DMS79 treated with DMSO at 0.1 percent for 48 hours (cell line): ENCODE results near the gene RNF182.
A peak's percentile ranks its signal among the peaks of the same experiment; 100 is the strongest.
"Not testable (repeated sequence)": the region's sequence is repeated elsewhere in the genome, so short reads cannot be mapped to it uniquely, and the experiment has no call there.

ENCODE experiments used
- DNase-seq: peaks from one replicate; lab custom pipeline; 2025; lab: John Stamatoyannopoulos, UW

Gene RNF182, protein sequence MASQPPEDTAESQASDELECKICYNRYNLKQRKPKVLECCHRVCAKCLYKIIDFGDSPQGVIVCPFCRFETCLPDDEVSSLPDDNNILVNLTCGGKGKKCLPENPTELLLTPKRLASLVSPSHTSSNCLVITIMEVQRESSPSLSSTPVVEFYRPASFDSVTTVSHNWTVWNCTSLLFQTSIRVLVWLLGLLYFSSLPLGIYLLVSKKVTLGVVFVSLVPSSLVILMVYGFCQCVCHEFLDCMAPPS

DNA sequence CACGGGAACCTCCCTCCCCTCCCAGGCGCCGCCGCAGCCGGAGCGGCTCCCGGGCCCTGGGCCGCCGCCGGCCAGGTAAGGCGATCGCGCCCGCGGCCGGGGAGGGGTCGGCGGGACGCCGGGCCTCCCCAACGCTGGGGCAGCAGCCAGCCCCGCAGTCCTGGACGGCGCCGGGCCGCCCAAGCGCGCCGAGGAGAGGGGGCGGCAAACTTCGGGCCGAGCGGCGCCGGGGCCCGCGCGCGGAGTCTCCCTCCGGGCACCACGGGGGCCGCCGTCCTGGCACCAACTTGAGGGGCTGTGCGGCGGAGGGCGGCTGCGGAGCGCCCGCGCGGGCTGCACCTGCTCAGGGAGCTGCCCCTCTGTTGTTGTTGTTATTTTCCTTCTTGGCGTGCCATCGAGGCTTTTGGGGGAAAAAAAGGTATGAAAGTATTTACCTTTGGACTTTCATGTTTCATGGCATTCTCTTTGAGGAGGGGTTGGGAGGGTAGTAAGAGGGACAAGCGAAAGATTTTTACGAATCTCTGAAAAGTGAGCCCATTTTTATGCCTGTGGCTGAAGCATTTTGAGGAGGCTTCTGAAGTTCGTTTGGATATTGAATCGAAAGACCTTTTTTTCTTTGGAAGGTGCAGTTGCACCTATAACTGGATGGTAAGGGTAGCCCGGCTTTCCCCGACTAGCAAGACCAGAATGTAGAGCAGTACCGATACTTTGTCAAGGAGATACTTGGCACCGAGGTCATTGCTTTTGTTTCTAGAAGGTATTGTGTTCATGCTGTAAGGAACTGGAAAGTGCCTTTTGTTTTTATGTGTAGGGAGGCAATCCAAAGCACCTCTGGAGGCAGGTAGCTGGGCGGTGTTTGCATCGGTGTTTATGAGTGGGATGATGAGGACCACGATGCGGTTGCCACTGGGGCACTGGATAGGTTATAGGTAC, at the start of gene RNF182:
Gene RNF182, plus strand, starts transcription at position 4 of the 933 bp plus-strand sequence. CDS start 52,168 bp downstream, outside the sequence.
- peak; percentile 12 for DNase-seq

DNA sequence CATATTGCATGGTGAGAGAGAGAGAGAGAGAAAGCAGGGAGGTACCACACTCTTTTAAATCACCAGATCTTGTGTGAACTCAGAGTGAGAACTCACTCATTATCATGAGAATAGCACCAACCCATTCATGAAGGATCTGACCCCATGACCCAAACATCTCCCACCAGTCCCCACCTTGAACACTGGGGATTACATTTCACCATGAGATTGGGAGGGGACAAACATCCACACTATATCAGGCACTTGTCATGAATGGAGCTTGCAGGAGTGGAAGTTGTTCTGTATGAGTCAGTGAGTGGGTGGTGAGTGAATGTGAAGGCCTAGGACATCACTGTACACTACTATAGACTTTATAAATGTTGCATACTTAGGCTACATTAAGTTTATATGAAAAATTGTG, 47.7 kb upstream of the RNF182 start:
- no peak for DNase-seq

- DNase-seq = not testable (repeated sequence)
Measured at GRCh38 chr6:13880061-13880663, 44.6 kb upstream of the RNF182 start.

DNA sequence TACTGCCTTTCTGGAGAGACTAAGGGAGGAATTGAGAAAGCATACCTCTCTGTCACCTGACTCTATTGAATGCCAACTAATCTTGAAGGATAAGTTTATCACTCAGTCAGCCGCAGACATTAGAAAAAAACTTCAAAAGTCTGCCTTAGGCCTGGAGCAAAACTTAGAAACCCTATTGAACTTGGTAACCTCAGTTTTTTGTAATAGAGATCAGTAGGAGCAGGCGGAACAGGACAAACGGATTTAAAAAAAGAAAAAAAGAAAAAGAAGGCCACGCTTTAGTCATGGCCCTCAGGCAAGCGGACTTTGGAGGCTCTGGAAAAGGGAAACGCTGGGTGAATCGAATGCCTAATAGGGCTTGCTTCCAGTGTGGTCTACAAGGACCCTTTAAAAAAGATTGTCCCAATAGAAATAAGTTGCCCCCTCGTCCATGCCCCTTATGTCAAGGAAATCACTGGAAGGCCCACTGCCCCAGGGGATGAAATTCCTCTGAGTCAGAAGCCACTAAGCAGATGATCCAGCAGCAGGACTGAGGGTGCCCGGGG, 43.1 kb upstream of the RNF182 start:
- DNase-seq = no peak

GRCh38 chr6:13883966-13884365, 40.8 kb upstream of the RNF182 start:
- DNase-seq = no peak

GRCh38 chr6:13884397-13884796, 40.4 kb upstream of the RNF182 start:
- DNase-seq = no peak

GRCh38 chr6:13885601-13886000, 39.2 kb upstream of the RNF182 start:
- DNase-seq = no peak

- no peak for DNase-seq
Measured at GRCh38 chr6:13886949-13887348, 37.8 kb upstream of the RNF182 start.

DNA sequence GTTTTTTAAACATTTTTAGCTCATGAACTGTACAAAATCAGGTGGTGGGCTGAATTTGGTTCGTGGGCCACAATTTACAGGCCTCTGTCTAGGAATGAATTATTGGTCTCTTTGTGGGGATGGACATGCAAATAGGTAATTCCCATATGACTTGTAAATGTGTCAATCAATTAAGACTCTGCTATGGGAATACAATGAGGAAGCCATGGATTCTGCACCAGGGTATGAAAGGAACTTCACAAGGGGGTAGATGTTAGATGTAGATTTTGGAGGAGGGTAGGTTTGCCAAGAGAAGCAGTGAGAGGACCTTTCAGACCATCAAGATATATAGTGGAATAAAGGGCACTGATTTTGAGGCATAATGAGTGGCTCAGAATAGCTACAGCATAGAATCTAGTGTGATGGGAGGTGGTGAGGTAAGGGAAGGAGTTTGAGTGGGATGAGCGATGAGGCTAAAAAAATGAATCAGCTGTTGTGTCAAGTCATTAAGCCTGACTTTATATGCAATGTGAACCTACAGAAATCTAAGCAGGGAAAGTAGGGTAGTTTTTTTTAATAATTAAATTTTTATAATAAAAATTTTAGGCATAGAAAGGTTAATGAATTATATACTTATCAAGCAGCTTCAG, 32.6 kb upstream of the RNF182 start:
- no peak for DNase-seq

GRCh38 chr6:13902922-13903321, 21.8 kb upstream of the RNF182 start:
- DNase-seq = no peak

GRCh38 chr6:13903364-13903763, 21.4 kb upstream of the RNF182 start:
- no peak for DNase-seq

GRCh38 chr6:13907001-13907350, 17.8 kb upstream of the RNF182 start:
- DNase-seq = no peak

- no peak for DNase-seq
Measured at GRCh38 chr6:13907614-13908215, 17.0 kb upstream of the RNF182 start.

DNA sequence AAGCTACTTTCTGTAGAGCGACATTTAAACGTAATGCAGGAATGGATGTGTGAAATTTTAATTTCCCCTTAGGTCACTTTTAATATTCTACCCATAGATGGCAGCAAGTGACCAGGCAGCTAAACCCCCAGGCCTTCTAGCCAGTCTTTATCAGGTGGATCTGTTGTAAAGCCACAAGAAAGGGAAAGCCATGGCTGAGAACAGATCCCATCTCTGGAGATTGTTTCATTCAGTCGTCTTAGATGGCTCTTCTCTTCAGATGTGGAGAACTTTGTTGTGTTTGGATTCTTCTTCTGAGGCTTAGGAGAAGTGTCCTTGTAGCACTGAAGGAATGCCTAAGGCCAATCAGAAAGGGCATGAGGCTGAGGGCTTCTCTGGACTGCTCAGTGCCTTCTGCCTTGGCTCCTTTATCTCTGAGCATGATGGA, 15.8 kb upstream of the RNF182 start:
- DNase-seq = peak; percentile 19

DNA sequence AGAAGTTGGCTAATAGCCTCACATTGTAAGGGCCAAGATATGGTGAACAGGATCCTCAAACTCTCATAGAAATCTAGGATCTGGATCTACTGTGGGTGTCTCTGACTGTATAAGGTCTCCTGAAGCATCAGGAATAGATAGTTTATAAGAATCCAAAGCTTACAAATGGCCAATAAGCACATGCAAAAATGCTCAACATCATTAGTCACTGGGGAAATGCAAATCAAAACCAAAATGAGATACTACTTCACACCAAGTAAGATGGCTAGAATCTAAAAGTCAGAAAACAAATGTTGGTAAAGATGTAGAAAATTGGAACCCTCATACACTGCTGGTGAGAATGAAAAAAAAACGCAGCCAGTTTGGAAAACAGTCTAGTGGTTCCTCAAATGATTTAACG, 14.3 kb upstream of the RNF182 start:
- DNase-seq = no peak

GRCh38 chr6:13911337-13911736, 13.4 kb upstream of the RNF182 start:
- DNase-seq = no peak

GRCh38 chr6:13913226-13914001, 11.3 kb upstream of the RNF182 start:
- no peak for DNase-seq

DNA sequence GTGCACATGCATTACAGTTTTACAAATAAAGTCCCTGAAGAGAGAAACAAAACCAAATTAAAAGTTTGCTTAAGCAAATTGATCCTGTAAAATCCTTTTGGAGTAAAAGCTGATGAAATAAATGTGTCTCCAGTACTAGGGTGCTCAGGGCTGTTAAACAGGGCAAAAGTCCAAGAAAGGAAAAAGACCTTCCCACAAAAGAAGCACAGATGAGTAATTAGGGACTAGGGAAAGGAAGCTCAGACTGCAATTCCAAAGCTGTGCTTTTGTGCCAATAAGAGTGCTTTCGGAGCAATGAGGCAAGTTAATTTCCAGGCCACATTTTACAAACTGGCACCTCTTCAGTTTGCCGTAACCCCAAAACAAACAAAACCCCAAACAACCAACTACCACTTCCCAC, 10.4 kb upstream of the RNF182 start:
- no peak for DNase-seq

DNA sequence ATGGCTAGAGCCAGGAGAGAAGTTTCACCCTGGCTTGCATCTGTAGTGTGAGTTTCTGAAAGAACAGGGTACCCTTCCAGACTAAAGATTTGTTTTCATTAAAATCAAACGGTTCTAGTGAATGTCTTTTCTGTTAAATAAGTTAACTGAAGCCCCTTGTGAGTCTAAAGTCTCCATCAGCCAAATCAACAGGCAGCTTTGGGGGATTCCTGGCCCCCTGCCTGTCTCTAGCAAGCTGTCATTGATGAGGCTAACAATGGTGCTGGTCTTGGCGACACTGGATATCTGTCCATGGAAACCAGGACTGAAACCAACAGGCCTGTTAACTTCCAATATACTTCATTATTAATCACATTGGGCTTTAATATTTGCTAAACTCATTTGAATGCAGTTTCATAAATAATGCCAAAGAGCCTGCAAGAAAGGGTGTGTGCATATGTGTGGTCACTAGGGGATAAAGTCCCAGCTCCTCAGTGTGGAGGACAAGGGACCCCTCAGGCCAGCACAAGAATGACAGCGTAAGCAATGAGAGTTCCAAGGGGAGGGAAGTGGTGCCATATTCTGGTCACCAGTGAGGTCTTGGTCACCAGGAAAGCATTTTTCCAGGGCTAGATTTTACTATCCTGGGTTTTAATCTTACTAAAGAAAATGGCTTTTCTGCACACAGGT, 9.1 kb upstream of the RNF182 start:
- DNase-seq = no peak

DNA sequence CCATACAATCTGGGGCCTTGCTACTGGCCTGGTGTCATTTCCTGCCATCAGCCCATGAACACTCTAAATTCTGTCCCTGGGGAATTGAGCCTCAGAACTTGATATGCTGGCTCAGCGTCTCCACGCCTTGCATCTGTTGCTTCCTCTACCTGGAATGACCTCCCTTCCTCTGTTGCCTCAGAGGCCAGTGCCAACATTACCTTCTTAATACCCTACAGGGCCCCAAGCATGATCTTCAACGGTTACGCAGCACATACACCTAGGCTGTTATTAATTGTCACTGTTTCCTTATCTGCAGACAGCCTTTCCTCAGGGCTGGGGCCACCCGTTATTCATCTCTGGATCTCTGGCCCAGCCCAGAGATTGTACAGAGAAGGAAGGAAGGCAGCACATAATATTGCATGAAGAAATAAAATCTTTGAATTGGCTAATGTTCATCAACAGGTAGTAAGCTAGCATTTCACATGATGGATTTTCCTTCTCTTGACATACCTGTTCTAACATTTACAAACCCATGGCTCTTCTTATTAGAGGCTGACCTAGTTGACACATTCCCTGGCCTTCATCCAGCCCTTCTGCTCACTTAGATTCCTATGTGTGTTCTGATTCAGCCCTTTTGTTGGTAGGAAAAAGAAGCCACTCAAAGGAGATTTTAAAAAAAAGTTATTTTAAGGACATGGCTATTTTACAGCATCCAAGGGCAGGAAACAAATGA, 8.4 kb upstream of the RNF182 start:
- DNase-seq = no peak
